GDM1 (cell line): Measurements from ENCODE around the gene VSTM5.
"Not testable (repeated sequence)": the region's sequence is repeated elsewhere in the genome, so short reads cannot be mapped to it uniquely, and the experiment has no call there.

ENCODE experiments used
- DNase-seq: peaks from one replicate; lab custom pipeline; 2025; lab: John Stamatoyannopoulos, UW

Gene VSTM5, protein sequence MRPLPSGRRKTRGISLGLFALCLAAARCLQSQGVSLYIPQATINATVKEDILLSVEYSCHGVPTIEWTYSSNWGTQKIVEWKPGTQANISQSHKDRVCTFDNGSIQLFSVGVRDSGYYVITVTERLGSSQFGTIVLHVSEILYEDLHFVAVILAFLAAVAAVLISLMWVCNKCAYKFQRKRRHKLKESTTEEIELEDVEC

GRCh38 chr11:93850594-93851018, at the start of gene VSTM5:
Gene VSTM5, minus strand, starts transcription at chr11:93850618. Its CDS starts 116 bp downstream, at chr11:93850502.
- DNase-seq = no peak

GRCh38 chr11:93895106-93895862, 44.9 kb upstream of the VSTM5 start:
- DNase-seq = no peak

DNA sequence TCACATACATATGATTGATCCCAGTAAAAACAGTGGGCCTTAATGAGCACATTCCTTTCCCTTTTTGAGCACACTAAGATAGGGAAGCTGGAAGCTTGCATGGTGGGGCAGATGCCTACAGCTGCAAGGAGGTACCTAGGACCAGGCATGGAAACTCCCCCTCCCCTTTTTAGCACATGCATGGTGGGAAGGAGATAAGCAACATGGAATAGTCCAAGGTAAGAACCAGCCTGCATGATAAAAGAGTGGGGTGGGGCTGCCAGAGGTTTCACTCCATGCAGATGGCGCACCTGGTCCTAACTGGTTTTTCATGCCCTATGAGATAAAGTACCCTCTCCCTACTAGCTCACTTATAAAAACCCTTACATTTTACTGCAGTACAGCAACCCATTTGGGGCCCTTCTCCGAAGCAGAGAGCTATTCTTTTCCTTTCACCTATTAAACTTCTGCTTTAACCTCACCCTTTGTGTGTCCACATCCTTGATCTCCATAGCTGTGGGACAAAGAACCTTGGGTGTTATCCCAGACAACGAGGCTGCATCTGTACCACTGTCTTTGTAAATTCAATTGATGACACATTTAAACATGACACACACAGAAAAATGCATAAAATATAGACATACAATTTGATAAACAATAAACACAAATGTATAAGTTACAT, 40.1 kb upstream of the VSTM5 start:
- no peak for DNase-seq

DNA sequence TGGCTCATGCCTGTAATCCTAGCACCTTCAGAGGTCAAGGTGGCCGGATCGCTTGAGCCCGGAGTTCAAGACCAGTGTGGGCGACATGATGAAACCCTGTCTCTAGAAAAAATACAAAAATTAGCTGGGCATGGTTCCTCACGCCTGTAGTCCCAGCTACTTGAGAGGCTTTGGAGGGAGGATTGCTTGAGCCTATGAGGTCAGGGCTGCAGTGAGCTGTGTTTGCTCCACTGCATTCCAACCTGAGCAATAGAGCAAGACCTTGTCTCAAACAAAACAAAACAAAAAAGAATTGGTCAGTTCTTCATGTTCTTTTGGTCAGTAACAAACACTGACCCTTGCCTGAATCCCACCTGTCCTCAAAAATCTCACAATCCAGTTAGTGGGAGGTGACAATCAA, 36.7 kb upstream of the VSTM5 start:
- no peak for DNase-seq

DNA sequence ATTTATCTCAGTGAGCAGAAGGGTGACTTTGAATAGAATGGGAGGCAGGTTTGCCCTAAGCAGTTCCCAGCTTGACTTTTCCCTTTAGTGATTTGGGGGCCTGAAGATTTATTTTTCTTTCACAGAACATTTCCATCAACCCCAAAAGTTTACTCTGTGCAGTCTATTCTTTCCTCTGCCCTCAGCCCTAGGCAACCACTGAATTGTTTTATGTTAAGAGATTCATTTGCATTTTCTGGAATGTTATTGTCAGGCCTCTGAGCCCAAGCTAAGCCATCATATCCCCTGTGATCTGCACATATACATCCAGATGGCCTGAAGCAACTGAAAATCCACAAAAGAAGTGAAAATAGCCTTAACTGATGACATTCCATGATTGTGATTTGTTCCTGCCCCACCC, 28.7 kb upstream of the VSTM5 start:
- DNase-seq = not testable (repeated sequence)

DNA sequence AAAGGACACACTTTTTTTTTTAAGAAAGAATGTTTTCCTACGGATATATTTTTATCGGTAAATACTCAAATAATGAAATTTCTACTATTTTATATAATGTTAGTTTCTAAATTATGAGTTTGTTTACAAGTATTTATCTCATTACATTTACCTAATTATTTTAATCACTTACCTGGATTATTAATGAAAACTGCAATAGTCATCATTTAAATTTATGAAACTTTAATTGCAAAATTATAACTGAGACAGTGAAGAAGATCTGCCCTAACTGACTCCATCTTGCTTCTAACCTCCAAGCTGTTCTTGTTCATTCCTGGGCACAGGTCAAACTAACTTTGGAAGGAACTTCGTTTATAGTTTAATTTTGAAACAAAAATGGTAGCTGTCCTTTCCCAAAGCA, 25.2 kb upstream of the VSTM5 start:
- no peak for DNase-seq

DNA sequence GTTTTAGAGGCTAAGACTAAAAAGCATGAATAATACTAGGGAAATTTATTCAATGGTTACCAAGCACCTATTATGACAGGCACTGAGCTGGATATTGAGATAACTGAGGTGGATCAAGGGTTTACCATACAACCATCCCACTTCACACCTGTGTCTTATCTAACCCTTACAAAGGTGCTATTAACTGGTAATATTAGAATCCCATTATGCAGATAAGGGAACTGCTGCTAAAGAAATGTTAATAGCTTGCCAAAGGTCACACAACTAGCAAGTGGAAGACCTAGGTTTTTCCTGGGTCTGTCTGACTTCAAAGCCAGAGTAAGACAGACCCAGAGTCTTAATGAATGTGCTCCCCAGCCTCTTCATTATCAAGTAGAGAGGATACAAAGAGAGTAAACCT, 21.1 kb upstream of the VSTM5 start:
- DNase-seq = no peak

DNA sequence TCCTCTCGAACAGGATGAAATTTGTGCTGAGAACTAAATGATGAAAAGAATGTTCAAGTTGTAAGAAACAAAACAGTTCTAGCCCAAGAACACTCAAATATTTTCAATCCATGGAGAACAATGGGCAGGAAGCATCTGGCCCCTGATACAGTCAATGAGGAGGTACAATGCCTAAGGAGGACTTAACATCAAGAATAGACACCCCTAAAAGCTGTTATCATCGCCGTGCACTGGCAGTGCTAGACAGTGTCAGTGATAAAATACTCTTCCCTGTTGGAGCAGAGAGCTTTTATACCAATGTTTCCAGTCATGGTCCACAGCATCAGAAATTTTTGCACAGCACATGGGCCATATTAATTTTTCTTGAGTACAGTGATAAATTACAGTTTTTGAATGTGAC, 20.2 kb upstream of the VSTM5 start:
- no peak for DNase-seq

DNA sequence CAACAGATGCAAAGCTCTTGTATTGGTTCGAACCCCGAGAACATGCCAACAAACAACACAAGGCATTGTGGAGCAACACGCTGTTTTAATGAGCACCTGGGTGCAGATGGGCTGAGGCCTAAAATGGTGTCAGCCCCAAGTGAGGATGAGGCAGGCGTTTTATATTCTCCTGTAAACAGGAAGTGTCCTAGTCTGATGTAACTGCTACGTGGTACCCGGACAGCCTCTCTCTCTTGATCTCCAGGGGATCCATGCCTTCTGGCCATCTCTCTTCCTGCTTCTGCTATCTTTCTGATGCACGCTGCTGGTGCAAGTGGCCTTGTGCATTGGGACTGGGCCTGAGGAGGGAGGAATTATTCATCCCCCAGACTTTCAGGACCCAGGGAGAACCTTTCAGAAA, 19.4 kb upstream of the VSTM5 start:
- no peak for DNase-seq

GRCh38 chr11:93868404-93868803, 18.0 kb upstream of the VSTM5 start:
- DNase-seq = not testable (repeated sequence)

DNA sequence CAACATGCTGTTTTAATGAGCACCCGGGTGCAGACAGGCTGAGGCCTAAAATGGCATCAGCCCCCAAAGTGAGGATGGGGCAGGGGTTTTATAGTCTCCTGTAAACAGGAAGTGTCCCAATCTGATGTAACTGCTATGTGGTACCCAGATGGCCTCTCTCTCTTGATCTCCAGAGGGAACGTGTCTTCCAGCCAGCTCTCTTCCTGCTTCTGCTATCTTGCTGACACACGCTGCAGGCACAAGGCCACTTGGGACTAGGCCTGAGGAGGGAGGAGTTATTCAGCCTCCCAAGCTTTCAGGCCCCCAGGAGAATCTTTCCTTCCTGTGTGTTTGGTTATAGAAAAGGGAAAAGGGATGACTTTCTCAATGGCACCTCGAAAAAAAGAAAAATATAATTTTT, 11.4 kb upstream of the VSTM5 start:
- DNase-seq = no peak

DNA sequence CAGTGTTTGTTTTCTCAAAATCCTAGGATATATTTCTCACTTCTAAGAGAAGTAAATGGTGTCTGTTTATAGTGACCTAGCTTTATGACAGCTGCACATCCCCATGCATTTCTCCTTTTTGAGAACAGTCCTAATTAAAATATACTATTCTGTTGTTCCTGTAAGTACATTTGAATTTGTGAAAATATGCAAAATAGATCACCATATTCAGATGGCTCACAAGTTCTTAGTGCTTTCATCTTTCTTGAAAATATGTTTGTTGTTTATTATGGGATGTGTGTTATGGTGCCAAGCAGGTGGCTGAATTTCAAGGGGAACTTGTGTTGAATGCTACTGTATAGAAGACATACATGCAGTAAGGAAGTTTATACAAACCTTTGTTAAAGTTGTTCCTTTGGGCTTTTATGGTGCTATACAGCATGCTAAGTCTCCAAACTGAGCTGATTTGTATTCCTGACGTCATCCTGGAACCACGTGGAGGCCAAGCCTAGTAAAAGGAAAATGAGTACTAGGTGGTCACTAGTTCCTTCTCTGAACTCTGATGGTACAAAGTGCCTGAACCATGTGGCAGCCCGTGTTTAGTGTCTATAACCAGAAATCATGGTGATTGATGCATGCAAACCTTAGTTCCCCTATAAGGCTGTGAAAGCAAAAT, 7.8 kb upstream of the VSTM5 start:
- DNase-seq = no peak

DNA sequence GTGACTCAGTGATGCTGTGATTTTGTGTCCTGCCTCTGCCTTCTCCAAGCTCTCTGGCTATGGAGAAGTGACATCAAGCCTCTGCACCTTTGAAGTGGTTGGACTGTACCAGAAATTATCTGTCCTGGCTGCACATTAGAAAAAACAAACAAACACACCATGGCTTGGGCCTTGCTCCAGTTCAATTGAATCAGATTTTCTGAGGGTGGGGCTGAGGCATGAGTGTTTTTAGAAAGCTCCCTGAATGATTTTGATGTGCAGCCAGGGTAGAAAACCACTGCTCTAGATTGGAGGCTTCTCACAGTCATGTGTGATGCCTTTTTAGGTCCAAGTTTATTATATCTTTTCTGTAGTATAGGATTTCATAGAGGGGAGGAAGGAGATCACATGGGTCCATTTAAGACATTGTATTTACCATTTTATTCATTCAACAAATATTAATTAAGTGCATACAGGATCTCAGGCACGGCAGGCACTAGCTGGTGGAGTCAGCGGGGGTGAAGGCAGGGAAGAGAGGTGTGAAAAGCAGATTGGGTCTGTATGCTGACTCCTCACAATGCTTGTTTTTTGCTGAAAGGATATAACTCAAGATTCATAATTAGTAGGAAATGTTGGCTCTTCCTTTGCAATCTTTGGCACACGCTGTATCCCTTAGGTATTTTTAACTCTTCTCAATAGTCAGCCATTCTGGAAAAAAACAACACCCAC, 7.1 kb upstream of the VSTM5 start:
- no peak for DNase-seq

DNA sequence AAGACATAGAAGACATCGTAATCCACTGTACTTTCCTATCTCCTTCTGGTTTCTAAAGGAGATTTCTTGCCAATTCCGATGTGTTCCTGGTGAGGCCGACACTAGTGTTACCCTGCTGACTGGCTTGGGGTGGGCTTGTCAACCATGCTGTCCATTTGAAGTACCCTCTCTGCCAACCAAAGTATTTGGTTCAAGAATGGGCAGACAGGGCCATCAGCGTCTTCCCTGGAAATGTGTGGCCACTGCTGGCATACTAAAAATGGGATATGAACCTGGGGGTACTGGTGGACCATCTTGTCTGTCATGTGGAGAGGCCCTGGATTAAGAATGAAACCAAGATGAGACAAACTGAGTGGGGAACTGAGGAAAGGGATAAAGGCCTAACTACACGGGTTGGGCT, 1.8 kb upstream of the VSTM5 start:
- DNase-seq = no peak

GRCh38 chr11:93849751-93850593, 446 bp downstream of the VSTM5 start:
- no peak for DNase-seq

- DNase-seq = no peak
Measured at GRCh38 chr11:93849201-93849600, 1.2 kb downstream of the VSTM5 start.

DNA sequence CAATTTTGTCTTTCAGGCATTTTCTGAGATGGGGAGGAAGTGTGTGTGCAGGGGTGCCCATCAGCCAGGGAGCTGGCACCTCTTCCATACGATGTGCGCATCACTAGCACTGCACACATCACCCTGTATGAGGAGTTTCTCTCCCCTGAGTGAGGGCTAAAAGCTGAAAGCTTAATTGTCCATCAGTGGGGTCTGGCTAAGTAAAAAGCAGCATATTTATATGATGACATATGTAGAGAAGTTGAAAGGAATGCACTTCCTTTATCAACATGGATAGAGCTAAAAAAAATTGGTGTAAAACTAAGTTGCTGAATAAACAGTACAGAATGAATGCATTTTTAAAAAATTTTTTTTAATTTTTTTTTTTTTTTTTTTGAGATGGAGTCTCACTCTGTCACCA, 4.0 kb downstream of the VSTM5 start:
- no peak for DNase-seq

GRCh38 chr11:93845181-93846092, 5.0 kb downstream of the VSTM5 start:
- no peak for DNase-seq

DNA sequence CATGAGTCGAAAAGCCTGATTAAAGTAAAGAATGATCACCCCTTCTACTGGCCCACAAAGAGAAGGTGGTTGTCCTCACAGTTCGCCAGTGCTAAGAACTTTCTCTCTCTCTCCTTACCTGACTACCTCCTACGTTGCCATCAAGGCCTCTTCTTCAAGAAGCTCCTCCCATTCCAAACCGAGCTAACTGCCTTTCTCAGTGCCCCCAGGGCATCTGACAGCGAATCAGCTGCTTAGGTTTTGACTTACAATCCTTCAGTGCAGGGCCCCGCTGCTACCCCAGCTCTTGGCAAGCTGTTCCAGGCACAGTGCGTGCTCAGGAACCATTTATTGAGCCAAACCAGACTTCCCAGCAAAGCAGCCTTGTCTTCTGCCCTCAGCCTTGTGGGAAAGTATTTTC, 5.8 kb downstream of the VSTM5 start:
- DNase-seq = no peak

GRCh38 chr11:93843906-93844305, 6.5 kb downstream of the VSTM5 start:
- DNase-seq = no peak
